Measurements from ENCODE around the gene NT5DC4.

DNA sequence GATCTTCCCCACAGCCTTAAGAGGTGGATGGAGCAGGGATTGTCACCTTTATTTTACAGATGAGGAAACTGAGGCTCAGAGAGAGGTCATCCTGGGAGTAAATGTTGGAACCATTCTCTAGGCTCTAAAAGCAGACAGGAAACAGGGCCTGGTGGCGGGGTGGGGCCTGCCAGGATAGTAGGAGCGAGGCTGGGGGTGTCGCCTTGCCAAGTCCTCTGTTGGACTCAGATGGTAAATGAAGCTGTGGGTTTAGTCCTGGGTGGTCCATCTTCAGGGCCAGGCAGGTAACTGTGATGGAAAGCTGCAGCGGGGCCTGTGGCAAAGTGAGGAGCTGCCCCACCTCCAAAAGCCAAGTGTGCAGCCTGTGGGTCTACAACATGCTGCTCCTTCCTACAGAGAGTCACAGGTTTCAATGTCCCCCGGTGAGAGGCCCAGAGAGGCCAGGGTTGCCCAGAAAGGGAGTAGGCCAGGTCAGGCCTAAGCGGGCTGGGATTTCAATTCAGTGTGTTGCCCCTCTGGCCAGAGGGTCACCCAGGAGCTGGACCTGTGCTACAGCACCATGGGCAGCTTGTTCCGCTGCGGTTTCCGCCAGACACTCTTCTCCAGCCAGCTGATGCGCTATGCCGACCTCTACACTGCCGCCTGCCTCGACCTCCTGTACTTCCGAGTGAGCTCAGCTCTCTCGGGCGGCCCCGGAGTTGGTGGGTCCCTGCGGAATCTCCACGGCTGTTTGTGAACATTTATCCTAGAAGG is 6.6 kb downstream of the NT5DC4 start:
- TF ChIP-seq, protein P1, sequence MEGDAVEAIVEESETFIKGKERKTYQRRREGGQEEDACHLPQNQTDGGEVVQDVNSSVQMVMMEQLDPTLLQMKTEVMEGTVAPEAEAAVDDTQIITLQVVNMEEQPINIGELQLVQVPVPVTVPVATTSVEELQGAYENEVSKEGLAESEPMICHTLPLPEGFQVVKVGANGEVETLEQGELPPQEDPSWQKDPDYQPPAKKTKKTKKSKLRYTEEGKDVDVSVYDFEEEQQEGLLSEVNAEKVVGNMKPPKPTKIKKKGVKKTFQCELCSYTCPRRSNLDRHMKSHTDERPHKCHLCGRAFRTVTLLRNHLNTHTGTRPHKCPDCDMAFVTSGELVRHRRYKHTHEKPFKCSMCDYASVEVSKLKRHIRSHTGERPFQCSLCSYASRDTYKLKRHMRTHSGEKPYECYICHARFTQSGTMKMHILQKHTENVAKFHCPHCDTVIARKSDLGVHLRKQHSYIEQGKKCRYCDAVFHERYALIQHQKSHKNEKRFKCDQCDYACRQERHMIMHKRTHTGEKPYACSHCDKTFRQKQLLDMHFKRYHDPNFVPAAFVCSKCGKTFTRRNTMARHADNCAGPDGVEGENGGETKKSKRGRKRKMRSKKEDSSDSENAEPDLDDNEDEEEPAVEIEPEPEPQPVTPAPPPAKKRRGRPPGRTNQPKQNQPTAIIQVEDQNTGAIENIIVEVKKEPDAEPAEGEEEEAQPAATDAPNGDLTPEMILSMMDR (IDR thresholded peaks at IDR 0.05; ENCODE audit: low read length), result no peak
- TF ChIP-seq EZH2 (optimal IDR thresholded peaks at IDR 0.05; ENCODE audit: low read depth, low read length) (no peak), EZH2phosphoT487 (IDR thresholded peaks at IDR 0.05; ENCODE audit: low read length) (no peak)

Data from MM.1S (cell line).